T-helper 1 cell treated with Interleukin-12 subunit alpha and Interleukin-12 subunit beta and Interleukin-4 antibody, amounts not matched to agents 30 μg/mL and 1 μg/mL, for 36 hours (primary cell): ENCODE results near the gene KRT81.
A peak's percentile ranks its signal among the peaks of the same experiment; 100 is the strongest.
"Not testable (repeated sequence)": the region's sequence is repeated elsewhere in the genome, so short reads cannot be mapped to it uniquely, and the experiment has no call there.

ENCODE experiments used
- H3K27ac Mint-ChIP-seq: one replicate; pipeline ENCODE4 v1.8.0; 2021; ENCODE audit warnings: mild to moderate bottlenecking, mixed read lengths
- H3K27me3 Mint-ChIP-seq: one replicate; pipeline ENCODE4 v1.8.0; 2021; ENCODE audit warnings: low read depth, mixed read lengths
- H3K36me3 Mint-ChIP-seq: one replicate; pipeline ENCODE4 v1.8.0; 2021; ENCODE audit warnings: low read depth, mixed read lengths
- H3K4me1 Mint-ChIP-seq: one replicate; pipeline ENCODE4 v1.8.0; 2021; ENCODE audit warnings: low read depth, mixed read lengths
- H3K4me3 Mint-ChIP-seq: one replicate; pipeline ENCODE4 v1.8.0; 2021; ENCODE audit warnings: mild to moderate bottlenecking, moderate library complexity, mixed read lengths
- H3K9me3 Mint-ChIP-seq: one replicate; pipeline ENCODE4 v1.8.0; 2021; ENCODE audit warnings: mixed read lengths

Gene KRT81

GRCh38 chr12:52262286-52262685, 29.0 kb downstream of the KRT81 start:
- Mint-ChIP-seq H3K4me3 (no peak overlapping the region), H3K4me1 (peaks cover 11% of the 10 kb centered on the region), H3K27me3 (peaks cover 49% of the 10 kb centered on the region), H3K27ac (no peak overlapping the region), H3K9me3 (no peaks in the 10 kb centered on the region), H3K36me3 (peaks cover 41% of the 10 kb centered on the region)

GRCh38 chr12:52261208-52261484, 30.2 kb downstream of the KRT81 start:
- Mint-ChIP-seq H3K36me3 (peaks cover 43% of the 10 kb centered on the region), H3K27ac (no peak overlapping the region), H3K4me1 (peaks cover 11% of the 10 kb centered on the region), H3K9me3 (no peaks in the 10 kb centered on the region), H3K4me3 (no peak overlapping the region), H3K27me3 (peaks cover 61% of the 10 kb centered on the region)

DNA sequence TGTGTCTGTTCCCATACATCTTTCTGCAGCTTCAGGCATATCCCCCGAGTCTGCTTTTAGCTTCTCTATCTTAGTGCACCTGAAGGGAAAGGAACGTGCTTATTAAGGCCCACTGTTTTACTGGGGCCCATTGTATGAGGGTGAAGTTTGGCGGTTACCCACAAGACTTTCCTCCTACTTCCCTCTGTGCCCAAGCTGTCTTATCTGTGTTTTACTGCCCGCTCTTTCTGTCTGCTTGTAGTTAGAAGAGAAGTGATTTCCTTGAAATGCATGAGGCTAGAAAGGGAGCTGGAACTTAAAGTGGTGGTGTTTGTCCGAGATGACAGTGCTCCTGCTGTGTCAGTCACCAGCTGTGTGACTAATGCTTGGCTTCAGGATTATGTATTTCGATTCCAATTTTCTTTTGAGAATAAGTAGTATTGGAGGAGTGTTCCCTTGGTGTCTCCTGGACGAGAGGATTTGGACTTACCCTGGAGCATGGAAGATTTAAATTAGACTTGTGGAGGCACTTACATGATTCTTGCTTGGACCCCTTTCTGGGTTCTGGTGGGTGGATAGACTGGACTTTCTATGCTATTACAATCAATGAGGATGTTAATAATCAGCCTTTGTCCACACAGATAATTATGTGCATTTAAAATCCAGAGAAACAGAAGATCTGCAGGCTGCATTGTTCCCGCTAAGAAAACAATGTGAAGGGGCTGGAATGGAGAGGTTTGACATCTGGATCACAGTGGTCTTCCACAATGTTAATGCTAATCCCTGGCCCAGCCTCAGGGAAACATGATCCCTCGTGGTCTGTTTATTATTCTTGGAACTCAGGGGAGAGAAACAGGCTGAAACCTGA, 30.8 kb downstream of the KRT81 start:
- H3K9me3 Mint-ChIP-seq: no peaks in the 10 kb centered on the region
- peaks cover 62% of the 10 kb centered on the region for H3K27me3 Mint-ChIP-seq

GRCh38 chr12:52259657-52260243, 31.6 kb downstream of the KRT81 start:
- H3K27me3 Mint-ChIP-seq: peaks cover 71% of the 10 kb centered on the region
- peaks cover 47% of the 10 kb centered on the region for H3K36me3 Mint-ChIP-seq
- H3K4me3 Mint-ChIP-seq: no peak overlapping the region
- H3K27ac Mint-ChIP-seq: no peak overlapping the region
- no peaks in the 10 kb centered on the region for H3K9me3 Mint-ChIP-seq
- peaks cover 12% of the 10 kb centered on the region for H3K4me1 Mint-ChIP-seq

More for the DNA sequence above, 30.8 kb downstream of the KRT81 start:
- no peak overlapping the region for H3K4me3 Mint-ChIP-seq
- peak overlapping the region; percentile 47 for H3K27ac Mint-ChIP-seq
- peaks cover 47% of the 10 kb centered on the region for H3K36me3 Mint-ChIP-seq
- H3K4me1 Mint-ChIP-seq: peaks cover 12% of the 10 kb centered on the region

- Mint-ChIP-seq H3K27ac (no peak overlapping the region), H3K4me3 (no peak overlapping the region), H3K4me1 (peaks cover 16% of the 10 kb centered on the region), H3K36me3 (peaks cover 49% of the 10 kb centered on the region), H3K9me3 (no peaks in the 10 kb centered on the region), H3K27me3 (peaks cover 71% of the 10 kb centered on the region)
These were observed 32.9 kb downstream of the KRT81 start for GRCh38 chr12:52258335-52258901.

DNA sequence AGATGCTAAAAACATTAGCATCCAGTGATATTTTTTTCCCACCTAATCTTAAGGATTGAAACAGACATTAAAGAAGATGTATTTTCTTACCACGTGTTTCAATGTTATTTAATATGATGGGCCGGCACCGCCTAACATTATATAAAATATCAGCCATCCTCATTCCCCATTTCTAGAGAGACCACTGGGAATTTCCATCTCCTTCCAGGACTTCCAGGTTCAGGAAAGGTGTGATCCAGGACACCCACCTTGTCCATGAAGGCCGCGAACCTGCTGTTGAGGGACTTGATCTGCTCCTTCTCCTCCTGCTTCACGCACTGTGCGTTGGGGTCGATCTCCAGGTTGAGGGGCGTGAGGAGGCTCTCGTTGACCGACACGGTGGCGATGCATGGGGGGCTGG, 33.4 kb downstream of the KRT81 start:
- not testable (repeated sequence) for H3K4me3 Mint-ChIP-seq, H3K9me3 Mint-ChIP-seq, H3K27ac Mint-ChIP-seq
- peaks cover 70% of the 10 kb centered on the region for H3K27me3 Mint-ChIP-seq
- H3K4me1 Mint-ChIP-seq: peaks cover 20% of the 10 kb centered on the region
- H3K36me3 Mint-ChIP-seq: peaks cover 54% of the 10 kb centered on the region

GRCh38 chr12:52257074-52257551, 34.2 kb downstream of the KRT81 start:
- Mint-ChIP-seq H3K27me3 (peaks cover 65% of the 10 kb centered on the region), H3K27ac (no peak overlapping the region), H3K36me3 (peaks cover 57% of the 10 kb centered on the region)

GRCh38 chr12:52256584-52256935, 34.8 kb downstream of the KRT81 start:
- Mint-ChIP-seq H3K4me1 (peaks cover 30% of the 10 kb centered on the region), H3K27me3 (peaks cover 62% of the 10 kb centered on the region), H3K9me3 (no peaks in the 10 kb centered on the region), H3K4me3 (no peak overlapping the region), H3K36me3 (peaks cover 56% of the 10 kb centered on the region), H3K27ac (no peak overlapping the region)

More at GRCh38 chr12:52257074-52257551, 34.2 kb downstream of the KRT81 start:
- H3K9me3 Mint-ChIP-seq: no peaks in the 10 kb centered on the region
- no peak overlapping the region for H3K4me3 Mint-ChIP-seq
- H3K4me1 Mint-ChIP-seq: peaks cover 24% of the 10 kb centered on the region

GRCh38 chr12:52255926-52256583, 35.3 kb downstream of the KRT81 start:
- Mint-ChIP-seq H3K27me3 (peaks cover 59% of the 10 kb centered on the region), H3K36me3 (peaks cover 57% of the 10 kb centered on the region), H3K4me1 (peaks cover 33% of the 10 kb centered on the region), H3K27ac (no peak overlapping the region), H3K9me3 (no peaks in the 10 kb centered on the region), H3K4me3 (no peak overlapping the region)

- Mint-ChIP-seq H3K4me3 (no peak overlapping the region), H3K27me3 (peaks cover 50% of the 10 kb centered on the region), H3K4me1 (peaks cover 31% of the 10 kb centered on the region), H3K36me3 (peaks cover 54% of the 10 kb centered on the region), H3K9me3 (no peaks in the 10 kb centered on the region), H3K27ac (no peak overlapping the region)
These were observed 36.2 kb downstream of the KRT81 start for GRCh38 chr12:52254965-52255751.

DNA sequence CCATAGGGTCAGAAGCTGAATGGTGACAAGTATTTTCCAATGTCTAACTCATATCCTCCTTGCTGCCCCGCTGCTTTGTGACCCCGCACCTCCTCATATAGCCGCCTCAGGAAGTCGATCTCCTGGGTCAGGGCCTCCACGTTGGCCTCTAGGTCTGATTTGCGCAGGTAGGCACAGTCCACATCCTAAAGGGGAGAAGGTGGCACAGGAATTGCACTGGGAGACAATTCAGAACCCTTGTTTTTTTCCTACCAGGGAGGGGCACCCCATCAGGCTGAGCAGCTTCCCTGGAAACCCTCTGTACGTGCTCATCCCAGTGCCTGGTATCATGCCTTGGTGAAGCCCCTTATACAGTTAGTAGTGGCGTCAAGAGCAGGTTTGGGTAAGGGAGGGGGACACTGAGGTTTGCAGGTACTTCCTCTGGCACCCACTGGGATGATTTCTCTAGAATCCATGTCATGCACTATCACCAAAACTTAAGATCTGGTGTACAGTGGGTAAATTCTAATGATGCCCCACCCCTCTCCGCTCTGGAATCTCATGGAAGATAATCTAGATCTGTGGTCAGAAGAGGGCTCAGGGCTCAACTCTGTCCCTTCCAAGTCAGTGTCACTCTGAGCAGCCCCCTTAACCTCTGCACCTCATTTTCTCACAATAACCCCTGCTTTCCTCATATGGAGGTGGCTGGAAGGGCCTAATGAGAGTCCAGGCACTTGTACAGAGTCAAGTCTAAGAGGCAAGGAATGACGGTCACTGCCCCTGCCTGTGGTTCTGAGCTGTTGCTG, 37.0 kb downstream of the KRT81 start:
- Mint-ChIP-seq H3K9me3 (no peaks in the 10 kb centered on the region), H3K27me3 (peaks cover 48% of the 10 kb centered on the region), H3K4me1 (peaks cover 34% of the 10 kb centered on the region), H3K27ac (no peak overlapping the region), H3K36me3 (peaks cover 56% of the 10 kb centered on the region), H3K4me3 (no peak overlapping the region)

- peaks cover 55% of the 10 kb centered on the region for H3K36me3 Mint-ChIP-seq
- H3K27ac Mint-ChIP-seq: peak overlapping the region; percentile 64
- H3K4me1 Mint-ChIP-seq: peaks cover 39% of the 10 kb centered on the region
- no peaks in the 10 kb centered on the region for H3K9me3 Mint-ChIP-seq
- peaks cover 41% of the 10 kb centered on the region for H3K27me3 Mint-ChIP-seq
- no peak overlapping the region for H3K4me3 Mint-ChIP-seq
These were observed 37.7 kb downstream of the KRT81 start for GRCh38 chr12:52253391-52254179.
